WI38 (cell line): ENCODE measurements around the gene GPR68.
"Not testable (repeated sequence)": the region's sequence is repeated elsewhere in the genome, so short reads cannot be mapped to it uniquely, and the experiment has no call there.

Experiments
- H3K4me3 ChIP-seq: 2 replicates; pipeline ENCODE4 v1.5.1; 2011; ENCODE audit warnings: low read depth, mild to moderate bottlenecking, control low read depth, low read length
- CTCF ChIP-seq: IDR thresholded peaks from 2 replicates; pipeline ENCODE4 v1.5.1; 2012; ENCODE audit warnings: low read depth, mild to moderate bottlenecking, control low read depth, low read length

GPR68 gene

GRCh38 chr14:91228112-91229004 lies 16.1 kb downstream of the GPR68 start:
- TF ChIP-seq CTCF, result no peak
- no peak overlapping the region for H3K4me3 ChIP-seq

- TF ChIP-seq CTCF, result no peak
- no peak overlapping the region for H3K4me3 ChIP-seq
Observed at GRCh38 chr14:91227183-91227628, 17.3 kb downstream of the GPR68 start.

- H3K4me3 ChIP-seq, result not testable (repeated sequence)
Observed at GRCh38 chr14:91226360-91226759, 18.1 kb downstream of the GPR68 start.

- H3K4me3 ChIP-seq, result no peak overlapping the region
- TF ChIP-seq CTCF, result no peak
Observed at GRCh38 chr14:91225025-91225424, 19.5 kb downstream of the GPR68 start.

GRCh38 chr14:91223028-91223783 lies 21.3 kb downstream of the GPR68 start:
- H3K4me3 ChIP-seq, result no peak overlapping the region
- TF ChIP-seq CTCF, result no peak

GRCh38 chr14:91221270-91221669 lies 23.2 kb downstream of the GPR68 start:
- H3K4me3 ChIP-seq, result no peak overlapping the region
- no peak for TF ChIP-seq CTCF

GRCh38 chr14:91220581-91221000 lies 23.9 kb downstream of the GPR68 start:
- TF ChIP-seq CTCF, result no peak
- no peak overlapping the region for H3K4me3 ChIP-seq
